Breast epithelium (tissue), 3 donors: ENCODE data around the gene TSPAN7.

ENCODE experiments used
- CTCF ChIP-seq, 3 donors: fragments of 450-650 bp; IDR thresholded peaks; one replicate each; pipeline ENCODE4 v1.5.1; 2016 to 2017; ENCODE audit warnings: antibody characterized with exemption in 3 of 3, mild to moderate bottlenecking in 3 of 3, moderate library complexity in 3 of 3
- POLR2AphosphoS5 ChIP-seq, 3 donors: sonication (generic); formaldehyde crosslinking; IDR thresholded peaks; one replicate each; pipeline ENCODE4 v1.6.1; 2017; ENCODE audit warnings: antibody characterized with exemption in 3 of 3

GRCh38 chrX:38726612-38727011, 165.3 kb downstream of the TSPAN7 start:
- TF ChIP-seq CTCF (IDR thresholded peaks at IDR 0.05): no peak
- no peak for TF ChIP-seq POLR2AphosphoS5 (IDR thresholded peaks at IDR 0.05)
